DND-41 (cell line): ENCODE measurements around the gene PYURF.

Experiments used
- ATAC-seq: fragments of 200-7000 bp; cut with Tn5 transposase; 3 replicates; pipeline ENCODE4 v1.9.1; 2021; ENCODE audit warnings: low read depth; ENCODE audit not compliant: insufficient read depth
- DNase-seq: peaks from one replicate; pipeline ENCODE4 v3.0.0-alpha.2; 2020
- H2AFZ ChIP-seq: 2 replicates; pipeline ENCODE4 v1.6.0; 2012; ENCODE audit warnings: low read depth, low read length
- H3K27ac ChIP-seq: 2 replicates; pipeline ENCODE4 v1.5.1; 2012; ENCODE audit warnings: low read length, inconsistent platforms
- H3K27me3 ChIP-seq: fragments of 200-600 bp; sonication (generic); 2 replicates; pipeline ENCODE4 v1.6.0; 2012; ENCODE audit warnings: low read length, mild to moderate bottlenecking, inconsistent platforms; ENCODE audit not compliant: insufficient read depth, poor library complexity
- H3K36me3 ChIP-seq: 2 replicates; pipeline ENCODE4 v1.5.1; 2012; ENCODE audit warnings: low read length, inconsistent platforms; ENCODE audit not compliant: insufficient read depth
- H3K4me1 ChIP-seq: 2 replicates; pipeline ENCODE4 v1.5.1; 2012; ENCODE audit warnings: mild to moderate bottlenecking, low read length; ENCODE audit not compliant: insufficient read depth
- H3K4me2 ChIP-seq: 2 replicates; pipeline ENCODE4 v1.6.0; 2012; ENCODE audit warnings: mild to moderate bottlenecking, moderate library complexity, low read length, inconsistent platforms; ENCODE audit not compliant: insufficient read depth
- H3K4me3 ChIP-seq, 2 experiments: fragments of 200-600 bp in 1 of 2; shearing (Covaris generic) in 1 of 2; 2 replicates each; pipeline ENCODE4 v1.5.1; 2012 to 2016; ENCODE audit warnings: inconsistent platforms in 2 of 2, low read length in 2 of 2, mild to moderate bottlenecking in 2 of 2, low read depth in 1 of 2, moderate library complexity in 1 of 2
- H3K79me2 ChIP-seq: 2 replicates; pipeline ENCODE4 v1.6.0; 2012; ENCODE audit warnings: low read length, inconsistent platforms; ENCODE audit not compliant: insufficient read depth
- H3K9ac ChIP-seq: 2 replicates; pipeline ENCODE4 v1.6.0; 2012; ENCODE audit warnings: low read depth, mild to moderate bottlenecking, inconsistent platforms, low read length, moderate library complexity
- H3K9me3 ChIP-seq: 2 replicates; pipeline ENCODE4 v1.5.1; 2012; ENCODE audit warnings: low read length, moderate library complexity, mild to moderate bottlenecking, inconsistent platforms; ENCODE audit not compliant: insufficient read depth, severe bottlenecking
- H4K20me1 ChIP-seq: 2 replicates; pipeline ENCODE4 v1.6.0; 2012; ENCODE audit warnings: low read length; ENCODE audit not compliant: insufficient read depth
- CTCF ChIP-seq: IDR thresholded peaks from 2 replicates; pipeline ENCODE4 v1.5.1; 2012; ENCODE audit warnings: borderline replicate concordance, low read length, moderate library complexity, mild to moderate bottlenecking; ENCODE audit not compliant: poor library complexity, severe bottlenecking; ENCODE audit errors: extremely low read depth
- EZH2 ChIP-seq: IDR thresholded peaks from 3 replicates; pipeline ENCODE4 v1.6.1; 2012; ENCODE audit warnings: borderline replicate concordance, low read depth, mild to moderate bottlenecking, moderate library complexity, low read length, inconsistent platforms; ENCODE audit not compliant: severe bottlenecking

Gene PYURF

GRCh38 chr4:88533937-88534750, 10.6 kb upstream of the PYURF start:
- no peaks in the 10 kb centered on the region for H3K27me3 ChIP-seq
- H3K36me3 ChIP-seq = no peaks in the 10 kb centered on the region
- no peak overlapping the region for H3K4me2 ChIP-seq
- H2AFZ ChIP-seq = no peak overlapping the region
- H3K9me3 ChIP-seq = no peaks in the 10 kb centered on the region
- H3K4me3 ChIP-seq = no peak overlapping the region
- ATAC-seq (no peak), DNase-seq (no peak)
- no peak overlapping the region for H3K27ac ChIP-seq
- no peaks in the 10 kb centered on the region for H3K4me1 ChIP-seq
- H4K20me1 ChIP-seq = no peaks in the 10 kb centered on the region
- TF ChIP-seq CTCF = no peak
- no peak for TF ChIP-seq EZH2
- H3K9ac ChIP-seq = no peak overlapping the region
- no peaks in the 10 kb centered on the region for H3K79me2 ChIP-seq

GRCh38 chr4:88533088-88533790, 9.7 kb upstream of the PYURF start:
- Histone ChIP-seq H4K20me1 (no peaks in the 10 kb centered on the region), H3K27ac (no peak overlapping the region), H3K9ac (no peak overlapping the region), H3K9me3 (no peaks in the 10 kb centered on the region), H3K27me3 (no peaks in the 10 kb centered on the region), H3K4me2 (no peak overlapping the region), H3K36me3 (no peaks in the 10 kb centered on the region), H3K79me2 (no peaks in the 10 kb centered on the region), H2AFZ (no peak overlapping the region), H3K4me3 (no peak overlapping the region), H3K4me1 (no peaks in the 10 kb centered on the region)
- ATAC-seq = no peak
- TF ChIP-seq CTCF (no peak), EZH2 (no peak)
- DNase-seq = no peak

GRCh38 chr4:88531549-88531948, 8.0 kb upstream of the PYURF start:
- Histone ChIP-seq H3K27me3 (no peaks in the 10 kb centered on the region), H3K9ac (no peak overlapping the region), H3K9me3 (no peaks in the 10 kb centered on the region), H3K4me1 (peaks cover under 1% of the 10 kb centered on the region; the same call in 1 of the 2 replicates), H3K4me3 (no peak overlapping the region), H3K27ac (no peak overlapping the region), H3K79me2 (no peaks in the 10 kb centered on the region), H3K4me2 (no peak overlapping the region), H4K20me1 (no peaks in the 10 kb centered on the region), H2AFZ (no peak overlapping the region), H3K36me3 (no peaks in the 10 kb centered on the region)
- DNase-seq = no peak
- no peak for ATAC-seq
- no peak for TF ChIP-seq EZH2
- TF ChIP-seq CTCF = no peak
